Endothelial cell of umbilical vein (primary cell): Measurements from ENCODE around the gene CTU2.

Source experiments
- CTCF ChIP-seq, 2 donors: IDR thresholded peaks; 1 replicate in 1 of 2; 2 replicates in 1 of 2; pipeline ENCODE4 v1.5.1; 2011; ENCODE audit warnings: low read length in 2 of 2, mild to moderate bottlenecking in 2 of 2, moderate library complexity in 2 of 2, control low read depth in 1 of 2, inconsistent platforms in 1 of 2, low read depth in 1 of 2; ENCODE audit not compliant: insufficient read depth in 1 of 2; ENCODE audit errors: extremely low read depth in 1 of 2
- TF ChIP-seq, protein P1 (sequence below): IDR thresholded peaks from 2 replicates; pipeline ENCODE4 v1.6.1; 2011; ENCODE audit not compliant: insufficient read depth, insufficient read length

DNA sequence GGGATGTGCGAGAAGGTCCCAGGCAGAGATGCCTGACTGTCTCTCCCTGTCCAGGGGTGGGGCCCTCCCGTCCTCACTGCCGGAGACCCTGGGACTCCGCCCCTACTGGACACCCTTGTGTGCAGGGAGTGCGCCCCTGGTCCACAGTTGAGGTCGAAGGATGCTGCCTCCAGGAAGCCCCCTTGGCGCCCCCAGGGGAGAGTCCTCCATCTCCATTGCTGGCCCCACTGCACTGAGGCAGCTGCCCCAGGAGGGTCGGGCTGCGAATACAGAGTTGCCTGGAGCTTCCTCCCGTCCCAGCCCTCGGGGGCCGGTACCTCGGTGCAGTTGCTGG lies 26.6 kb downstream of the CTU2 start:
- TF ChIP-seq, protein P1, sequence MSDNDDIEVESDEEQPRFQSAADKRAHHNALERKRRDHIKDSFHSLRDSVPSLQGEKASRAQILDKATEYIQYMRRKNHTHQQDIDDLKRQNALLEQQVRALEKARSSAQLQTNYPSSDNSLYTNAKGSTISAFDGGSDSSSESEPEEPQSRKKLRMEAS: no peak
- TF ChIP-seq CTCF (IDR thresholded peaks at IDR 0.05; ENCODE audit: extremely low read depth in 1 of 2, insufficient read depth in 1 of 2, low read depth in 1 of 2, low read length in 2 of 2): no peak
